Liver (tissue), 9 donors: ENCODE measurements around the gene TMEM178A. TPM values are rescaled to one million over a fixed set of nuclear protein-coding genes. Genes with fewer than 3 reads are reported as not detected.

Experiments
- DNase-seq: peaks from one replicate; pipeline ENCODE4 v3.0.0-alpha.2; 2017; ENCODE audit warnings: low spot score
- H3K27ac ChIP-seq, 2 donors: one replicate each; pipeline ENCODE4 v1.7.0; 2013; ENCODE audit warnings: inconsistent platforms in 2 of 2, low read length in 2 of 2, control low read depth in 1 of 2, low read depth in 1 of 2, mild to moderate bottlenecking in 1 of 2
- H3K27me3 ChIP-seq, 4 donors: one replicate each; pipeline versions ENCODE4 v1.6.1 to v1.7.0; 2013; ENCODE audit warnings: low read length in 3 of 4, inconsistent platforms in 1 of 4, mild to moderate bottlenecking in 1 of 4, moderate library complexity in 1 of 4; ENCODE audit not compliant: control insufficient read depth in 4 of 4, insufficient read depth in 4 of 4
- H3K36me3 ChIP-seq, 4 donors: one replicate each; pipeline versions ENCODE4 v1.6.1 to v1.7.0; 2013; ENCODE audit warnings: low read length in 3 of 4, mild to moderate bottlenecking in 3 of 4, low read depth in 1 of 4, moderate library complexity in 1 of 4; ENCODE audit not compliant: control insufficient read depth in 4 of 4, insufficient read depth in 3 of 4
- H3K4me1 ChIP-seq, 4 donors: one replicate each; pipeline versions ENCODE4 v1.6.1 to v1.7.0; 2013; ENCODE audit warnings: low read length in 3 of 4, mild to moderate bottlenecking in 3 of 4, moderate library complexity in 1 of 4; ENCODE audit not compliant: control insufficient read depth in 4 of 4, insufficient read depth in 4 of 4
- H3K4me3 ChIP-seq, 3 donors: one replicate each; pipeline versions ENCODE4 v1.6.1 to v1.7.0; 2013; ENCODE audit warnings: low read length in 3 of 3, control low read depth in 1 of 3, low read depth in 1 of 3, mild to moderate bottlenecking in 1 of 3
- H3K9ac ChIP-seq, 2 donors: one replicate each; pipeline ENCODE4 v1.7.0; 2013; ENCODE audit warnings: low read length in 2 of 2, mild to moderate bottlenecking in 2 of 2, moderate library complexity in 2 of 2, control low read depth in 1 of 2, low read depth in 1 of 2
- H3K9me3 ChIP-seq, 4 donors: one replicate each; pipeline versions ENCODE4 v1.6.1 to v1.7.0; 2013; ENCODE audit warnings: low read length in 3 of 4; ENCODE audit not compliant: control insufficient read depth in 4 of 4
- CTCF ChIP-seq: fragments of 150-350 bp; IDR thresholded peaks from 2 replicates; pipeline ENCODE4 v1.5.1; 2017; ENCODE audit warnings: improper control_type of control experiment, low read depth, low read length; ENCODE audit not compliant: missing input control
- EGR1 ChIP-seq, 2 donors: IDR thresholded peaks; 2 replicates each; pipeline ENCODE4 v1.6.1; 2016 to 2018; ENCODE audit warnings: antibody characterized with exemption in 2 of 2, low read depth in 2 of 2
- FOXA1 ChIP-seq: IDR thresholded peaks from 2 replicates; pipeline ENCODE4 v1.6.1; 2016; ENCODE audit warnings: antibody characterized with exemption
- FOXA2 ChIP-seq: IDR thresholded peaks from 2 replicates; pipeline ENCODE4 v1.6.1; 2016; ENCODE audit warnings: antibody characterized with exemption
- GABPA ChIP-seq, 2 donors: IDR thresholded peaks in 1 of 2; conservative IDR thresholded peaks in 1 of 2; 2 replicates each; pipeline ENCODE4 v1.6.1; 2016; ENCODE audit warnings: antibody characterized with exemption in 2 of 2, mild to moderate bottlenecking in 1 of 2, moderate library complexity in 1 of 2
- HNF4A ChIP-seq, 2 donors: conservative IDR thresholded peaks; 2 replicates each; pipeline ENCODE4 v1.6.1; 2016; ENCODE audit warnings: antibody characterized with exemption in 2 of 2, mild to moderate bottlenecking in 2 of 2
- HNF4G ChIP-seq: IDR thresholded peaks from 2 replicates; pipeline ENCODE4 v1.6.1; 2016; ENCODE audit warnings: antibody characterized with exemption
- JUND ChIP-seq, 2 donors: IDR thresholded peaks; 2 replicates each; pipeline ENCODE4 v1.6.1; 2016; ENCODE audit warnings: antibody characterized with exemption in 2 of 2
- MAX ChIP-seq: IDR thresholded peaks from 2 replicates; pipeline ENCODE4 v1.6.1; 2016; ENCODE audit warnings: antibody characterized with exemption
- NR2F2 ChIP-seq: IDR thresholded peaks from 2 replicates; pipeline ENCODE4 v1.6.1; 2016; ENCODE audit warnings: antibody characterized with exemption
- RAD21 ChIP-seq, 2 donors: IDR thresholded peaks; 2 replicates each; pipeline ENCODE4 v1.6.1; 2016; ENCODE audit warnings: antibody characterized with exemption in 2 of 2, mild to moderate bottlenecking in 2 of 2
- REST ChIP-seq: IDR thresholded peaks from 2 replicates; pipeline ENCODE4 v1.6.1; 2016; ENCODE audit warnings: antibody characterized with exemption, mild to moderate bottlenecking
- RXRA ChIP-seq, 2 donors: IDR thresholded peaks; 2 replicates each; pipeline ENCODE4 v1.6.1; 2017 to 2018; ENCODE audit warnings: antibody characterized with exemption in 2 of 2, mild to moderate bottlenecking in 1 of 2
- SP1 ChIP-seq: IDR thresholded peaks from 2 replicates; pipeline ENCODE4 v1.6.1; 2018; ENCODE audit warnings: antibody characterized with exemption, mild to moderate bottlenecking
- TAF1 ChIP-seq: conservative IDR thresholded peaks from 2 replicates; pipeline ENCODE4 v1.6.1; 2016; ENCODE audit warnings: antibody characterized with exemption, mild to moderate bottlenecking
- YY1 ChIP-seq: IDR thresholded peaks from 2 replicates; pipeline ENCODE4 v1.6.1; 2016; ENCODE audit warnings: antibody characterized with exemption, mild to moderate bottlenecking
- WGBS: extraction: QIAGEN DNeasy Blood & Tissue Kit; methylation state at CpG from one replicate; pipeline ENCODE4 v1.1.7; 2013; 5-methylcytosine and 5-hydroxymethylcytosine counted together
- polyA plus RNA-seq, 2 donors: library from polyadenylated mRNA; stranded (reverse) in 1 of 2; unstranded in 1 of 2; fragments of 200-250 nt in 1 of 2; fragments of >200 nt in 1 of 2; fragmentation: Nextera tagmentation in 1 of 2; extraction: Ambion mirVana in 1 of 2; gene quantifications; one replicate each; pipeline versions ENCODE4 v1.2.1 to v1.2.3, GENCODE V29; 2013 to 2015
- total RNA-seq, 2 donors: library from RNA; depleted of rRNA; stranded (reverse); fragments of >200 nt; gene quantifications; one replicate each; pipeline ENCODE4 v1.2.3, GENCODE V29; 2014
- TF ChIP-seq, protein P1 (sequence below): IDR thresholded peaks from 2 replicates; pipeline ENCODE4 v1.6.1; 2016; ENCODE audit warnings: antibody characterized with exemption
- TF ChIP-seq, protein P2 (sequence below): IDR thresholded peaks from 2 replicates; pipeline ENCODE4 v1.6.1; 2016; ENCODE audit warnings: antibody characterized with exemption
- donor health status: healthy.
- donor health status: healthy.
- donor health status: healthy.
- donor health status: healthy.
- donor health status: healthy.

Gene TMEM178A
- total and polyA plus RNA-seq, 4 donors: 0.21 to 0.64 (median 0.49) TPM

DNA sequence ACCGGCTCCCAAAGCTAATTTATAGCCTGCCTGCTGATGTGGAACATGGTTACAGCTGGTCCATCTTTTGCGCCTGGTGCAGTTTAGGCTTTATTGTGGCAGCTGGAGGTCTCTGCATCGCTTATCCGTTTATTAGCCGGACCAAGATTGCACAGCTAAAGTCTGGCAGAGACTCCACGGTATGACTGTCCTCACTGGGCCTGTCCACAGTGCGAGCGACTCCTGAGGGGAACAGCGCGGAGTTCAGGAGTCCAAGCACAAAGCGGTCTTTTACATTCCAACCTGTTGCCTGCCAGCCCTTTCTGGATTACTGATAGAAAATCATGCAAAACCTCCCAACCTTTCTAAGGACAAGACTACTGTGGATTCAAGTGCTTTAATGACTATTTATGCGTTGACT, 51.4 kb downstream of the TMEM178A start:
- Histone ChIP-seq H3K4me3 (no peak overlapping the region), H3K27me3 (no peaks in the 10 kb centered on the region), H3K27ac (no peak overlapping the region), H3K9me3 (no peaks in the 10 kb centered on the region), H3K4me1 (no peaks in the 10 kb centered on the region), H3K36me3 (no peaks in the 10 kb centered on the region), H3K9ac (no peak overlapping the region)
- DNase-seq: no peak
- TF ChIP-seq MAX (no peak), NR2F2 (no peak), HNF4A (conservative IDR thresholded peaks at IDR 0.05) (no peak), RAD21 (IDR thresholded peaks at IDR 0.05) (no peak), RXRA (IDR thresholded peaks at IDR 0.05) (no peak), TAF1 (no peak), FOXA1 (no peak)
- TF ChIP-seq, protein P1, sequence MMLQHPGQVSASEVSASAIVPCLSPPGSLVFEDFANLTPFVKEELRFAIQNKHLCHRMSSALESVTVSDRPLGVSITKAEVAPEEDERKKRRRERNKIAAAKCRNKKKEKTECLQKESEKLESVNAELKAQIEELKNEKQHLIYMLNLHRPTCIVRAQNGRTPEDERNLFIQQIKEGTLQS: no peak
- 97% methylated on average over 12 of the region's 12 CpGs for WGBS

- no peak overlapping the region for H3K9ac ChIP-seq
- H3K27ac ChIP-seq: no peak overlapping the region
- 87% methylated on average over 9 of the region's 9 CpGs for WGBS
- TF ChIP-seq MAX (no peak), HNF4G (no peak), CTCF (no peak), NR2F2 (no peak), REST (no peak), TAF1 (no peak), EGR1 (IDR thresholded peaks at IDR 0.05; ENCODE audit: low read depth in 2 of 2) (no peak), JUND (IDR thresholded peaks at IDR 0.05) (no peak), FOXA1 (no peak), GABPA (IDR thresholded peaks at IDR 0.05 in 1 of 2, conservative IDR thresholded peaks at IDR 0.05 in 1 of 2) (no peak), RAD21 (IDR thresholded peaks at IDR 0.05) (no peak), YY1 (no peak), RXRA (IDR thresholded peaks at IDR 0.05) (no peak), FOXA2 (no peak), SP1 (no peak), HNF4A (conservative IDR thresholded peaks at IDR 0.05) (no peak)
- TF ChIP-seq, protein P2, sequence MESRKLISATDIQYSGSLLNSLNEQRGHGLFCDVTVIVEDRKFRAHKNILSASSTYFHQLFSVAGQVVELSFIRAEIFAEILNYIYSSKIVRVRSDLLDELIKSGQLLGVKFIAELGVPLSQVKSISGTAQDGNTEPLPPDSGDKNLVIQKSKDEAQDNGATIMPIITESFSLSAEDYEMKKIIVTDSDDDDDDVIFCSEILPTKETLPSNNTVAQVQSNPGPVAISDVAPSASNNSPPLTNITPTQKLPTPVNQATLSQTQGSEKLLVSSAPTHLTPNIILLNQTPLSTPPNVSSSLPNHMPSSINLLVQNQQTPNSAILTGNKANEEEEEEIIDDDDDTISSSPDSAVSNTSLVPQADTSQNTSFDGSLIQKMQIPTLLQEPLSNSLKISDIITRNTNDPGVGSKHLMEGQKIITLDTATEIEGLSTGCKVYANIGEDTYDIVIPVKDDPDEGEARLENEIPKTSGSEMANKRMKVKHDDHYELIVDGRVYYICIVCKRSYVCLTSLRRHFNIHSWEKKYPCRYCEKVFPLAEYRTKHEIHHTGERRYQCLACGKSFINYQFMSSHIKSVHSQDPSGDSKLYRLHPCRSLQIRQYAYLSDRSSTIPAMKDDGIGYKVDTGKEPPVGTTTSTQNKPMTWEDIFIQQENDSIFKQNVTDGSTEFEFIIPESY: no peak
- TF ChIP-seq, protein P1: no peak
- no peaks in the 10 kb centered on the region for H3K36me3 ChIP-seq
- no peaks in the 10 kb centered on the region for H3K4me1 ChIP-seq
- no peak for DNase-seq
- no peak overlapping the region for H3K4me3 ChIP-seq
- no peaks in the 10 kb centered on the region for H3K27me3 ChIP-seq
- H3K9me3 ChIP-seq: no peaks in the 10 kb centered on the region
These were observed 52.8 kb downstream of the TMEM178A start for GRCh38 chr2:39718483-39718882.
